Prostate gland (tissue), 2 donors: Measurements from ENCODE around the gene GPR55.

Source experiments
- CTCF ChIP-seq, 4 experiments: fragments of 200-600 bp in 2 of 4; fragments of 450-650 bp in 2 of 4; sonication (generic) in 2 of 4; IDR thresholded peaks; 1 replicate in 3 of 4; 2 replicates in 1 of 4; pipeline ENCODE4 v1.5.1; 2016 to 2019; ENCODE audit warnings: antibody characterized with exemption in 4 of 4, mild to moderate bottlenecking in 2 of 4, moderate library complexity in 2 of 4
- POLR2AphosphoS5 ChIP-seq: sonication (generic); formaldehyde crosslinking; IDR thresholded peaks from one replicate; pipeline ENCODE4 v1.6.1; 2017; ENCODE audit warnings: antibody characterized with exemption

GRCh38 chr2:230933521-230934180 is 8.6 kb upstream of the GPR55 start:
- TF ChIP-seq CTCF (IDR thresholded peaks at IDR 0.05) (no peak), POLR2AphosphoS5 (no peak)
